ENCODE results near the gene PRRX2.
"Not testable (repeated sequence)": the region's sequence is repeated elsewhere in the genome, so short reads cannot be mapped to it uniquely, and the experiment has no call there.

The PRRX2 gene

DNA sequence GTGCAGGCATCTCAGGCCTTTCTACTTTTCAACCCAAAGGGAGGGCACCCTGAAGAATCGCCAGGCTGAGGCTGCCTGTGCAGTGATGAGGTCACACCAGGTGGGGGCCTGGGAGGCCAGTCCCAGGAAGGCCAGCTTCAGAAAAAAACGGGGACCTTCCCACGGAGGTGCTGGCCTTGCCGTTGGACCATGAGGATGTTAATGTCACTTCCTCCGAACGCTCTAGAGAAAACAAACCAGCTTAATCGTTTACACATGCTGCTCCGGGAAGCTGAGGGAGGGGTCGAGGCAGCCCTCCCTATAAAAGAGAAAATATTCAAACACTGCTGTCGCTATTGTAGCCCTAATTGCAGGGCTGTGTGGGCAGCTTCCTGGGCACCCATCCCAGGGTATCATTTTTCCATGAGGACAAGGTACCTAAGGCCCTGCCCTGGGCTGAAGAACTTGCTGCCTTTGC, 60.4 kb downstream of the PRRX2 start:
- in situ Hi-C loops (cut with MboI; ENCODE audit: low sequenced_read_pairs): no loop called here

DNA sequence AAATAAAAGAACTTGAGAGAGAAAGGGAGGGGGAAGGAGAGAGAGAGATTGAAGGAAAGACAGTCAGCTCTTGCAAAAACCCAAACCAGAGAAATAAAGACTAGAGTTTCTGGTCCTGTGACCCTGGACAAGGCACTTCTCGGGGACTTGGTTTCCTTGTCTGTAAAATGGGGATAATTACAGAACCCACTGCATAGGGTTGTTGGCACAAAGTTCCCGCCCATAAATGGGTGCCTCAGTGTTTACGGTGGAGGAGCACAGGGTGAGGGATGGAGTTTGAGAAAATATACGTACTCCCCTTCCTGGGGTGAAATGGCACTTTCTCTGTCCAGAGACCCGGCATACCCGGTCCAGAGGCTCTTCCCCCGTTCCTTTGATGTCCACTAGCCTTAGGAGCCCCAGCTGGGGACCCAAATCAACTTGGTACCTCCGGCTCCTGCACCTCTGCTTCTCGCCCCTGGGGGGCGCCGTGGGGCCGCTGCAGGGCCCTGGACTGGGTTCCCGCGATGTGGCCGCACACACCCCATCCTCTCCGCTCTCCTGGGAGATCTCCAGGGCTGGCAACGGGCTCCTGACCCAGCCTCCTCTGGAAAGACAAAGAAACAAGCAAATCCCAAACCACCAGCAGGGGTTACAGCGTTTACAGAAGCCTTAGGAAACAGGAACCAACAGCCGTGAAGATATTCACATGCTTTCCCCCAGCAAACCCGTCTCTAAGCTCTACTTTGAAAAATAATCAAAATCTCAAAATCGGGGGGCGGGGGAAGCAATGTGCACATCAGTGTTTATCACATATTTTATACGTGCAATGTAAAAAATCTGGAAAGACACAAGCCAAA, 61.1 kb downstream of the PRRX2 start:
- in situ Hi-C loops (cut with MboI; ENCODE audit: low sequenced_read_pairs): no loop called here

DNA sequence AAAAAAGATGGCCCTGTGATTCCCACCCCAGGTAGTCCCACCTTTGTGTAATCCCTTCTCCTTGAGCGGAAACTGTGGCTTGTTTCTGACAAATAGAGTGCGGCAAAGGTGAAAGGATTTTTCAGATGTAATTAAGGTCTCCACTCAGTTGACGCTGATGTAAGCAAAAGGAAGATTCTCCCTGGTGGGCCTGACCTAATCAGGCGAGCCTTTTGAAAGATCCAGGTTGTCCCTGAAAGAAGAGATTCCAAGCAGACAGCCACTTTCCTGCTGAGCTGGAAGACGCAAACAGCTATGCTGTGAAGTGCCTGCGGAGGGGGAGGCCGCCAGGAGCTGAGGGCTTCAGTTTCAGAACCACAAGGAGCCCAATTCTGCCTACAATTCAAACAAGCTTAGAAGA, 63.3 kb downstream of the PRRX2 start:
- in situ Hi-C loops (cut with MboI; ENCODE audit: low sequenced_read_pairs): no loop called here

DNA sequence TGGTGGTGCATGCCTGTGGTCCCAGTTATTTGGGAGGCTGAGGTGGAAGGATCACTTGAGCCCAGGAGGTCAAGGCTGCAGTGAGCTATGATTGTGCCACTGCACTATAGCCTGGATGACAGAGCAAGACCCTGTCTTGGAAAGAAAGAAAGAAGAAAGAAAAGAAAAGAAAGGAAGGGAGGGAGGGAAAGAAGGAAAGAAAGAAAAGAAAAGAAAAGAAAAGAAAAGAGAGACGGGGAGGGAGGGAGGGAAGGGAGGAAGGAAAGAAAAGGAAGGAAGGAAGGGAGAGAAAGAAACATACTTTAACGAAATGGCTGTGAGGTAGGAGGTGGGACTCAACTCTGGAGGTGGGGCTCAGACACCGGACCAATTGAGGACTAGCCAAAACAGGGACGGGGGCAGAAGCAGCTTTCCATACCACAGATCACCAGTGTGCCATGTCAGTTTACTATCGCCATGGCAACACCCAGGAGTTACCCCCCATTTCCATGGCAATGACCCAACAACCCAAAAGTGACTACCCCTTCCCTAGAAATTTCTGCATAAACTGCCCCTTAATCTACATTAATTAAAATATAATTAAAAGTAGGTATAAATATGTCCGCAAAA, 66.1 kb downstream of the PRRX2 start:
- in situ Hi-C loops (cut with MboI; ENCODE audit: low sequenced_read_pairs): no loop called here

GRCh38 chr9:129732100-129732499, 66.7 kb downstream of the PRRX2 start:
- in situ Hi-C loops (cut with MboI; ENCODE audit: low sequenced_read_pairs): no loop called here

DNA sequence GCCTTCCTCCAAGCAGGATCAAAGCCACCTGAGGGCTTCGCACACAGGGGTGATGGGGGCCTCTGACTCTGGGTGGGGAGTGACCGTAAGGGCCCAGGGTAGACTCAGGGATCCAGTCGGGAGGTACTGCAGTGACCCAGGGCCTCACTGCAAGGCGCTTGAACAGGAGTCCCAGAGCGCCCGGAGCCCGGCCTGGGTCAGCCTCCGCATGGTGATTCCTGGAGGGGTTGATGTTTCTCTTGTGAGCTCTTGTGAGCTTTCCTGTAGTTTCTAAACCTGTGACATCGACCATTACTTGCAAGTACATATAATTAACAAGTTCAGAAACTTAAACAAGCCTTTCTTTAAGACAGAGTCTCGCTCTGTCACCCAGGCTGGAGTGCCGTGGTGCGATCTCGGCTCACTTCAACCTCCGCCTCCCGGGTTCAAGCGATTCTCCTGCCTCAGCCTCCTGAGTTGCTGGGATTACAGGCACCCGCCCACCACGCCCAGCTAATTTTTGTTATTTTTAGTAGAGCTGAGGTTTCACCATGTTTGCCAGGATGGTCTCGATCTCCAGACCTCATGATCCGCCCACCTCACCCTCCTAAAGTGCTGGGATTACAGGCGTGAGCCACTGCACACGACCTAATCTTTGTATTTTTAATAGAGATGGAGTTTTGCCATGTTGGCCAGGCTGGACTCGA, 67.6 kb downstream of the PRRX2 start:
- in situ Hi-C loops (cut with MboI; ENCODE audit: low sequenced_read_pairs): no loop called here

DNA sequence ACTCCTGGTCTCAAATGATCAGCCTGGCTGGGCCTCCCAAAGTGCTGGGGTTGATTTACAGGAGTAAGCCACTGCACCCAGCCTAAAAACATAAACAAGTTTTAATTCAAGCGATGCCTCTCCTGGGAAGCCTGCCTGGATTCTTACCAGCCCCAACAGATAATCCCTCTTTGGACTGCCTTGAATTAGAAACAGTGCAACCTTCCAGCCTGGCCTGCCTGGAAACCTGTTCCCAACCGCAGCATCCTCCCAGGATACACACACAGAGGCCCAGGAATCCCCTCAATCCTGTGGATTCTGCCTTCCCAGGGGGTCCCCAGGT, 68.1 kb downstream of the PRRX2 start:
- in situ Hi-C loops (cut with MboI; ENCODE audit: low sequenced_read_pairs): no loop called here

DNA sequence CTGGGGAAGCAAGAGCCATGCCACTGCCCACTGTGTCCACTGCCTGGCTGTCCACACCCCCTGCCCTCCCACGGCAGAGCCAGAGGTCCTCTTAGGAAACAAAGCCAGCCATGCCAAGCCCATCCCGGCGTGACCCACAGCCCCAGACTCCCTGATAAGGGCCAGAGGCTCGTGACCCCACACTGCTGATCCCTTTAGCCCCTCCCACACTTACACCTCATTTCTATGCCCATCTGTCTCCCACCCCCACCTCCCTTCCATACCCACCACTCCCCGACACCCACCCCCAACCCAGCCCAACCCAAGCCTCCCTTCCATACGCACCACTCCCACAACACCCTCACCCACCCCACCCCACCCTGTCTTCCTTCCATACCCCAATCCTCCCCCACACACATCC, 70.1 kb downstream of the PRRX2 start:
- in situ Hi-C loops (cut with MboI; ENCODE audit: low sequenced_read_pairs): loop anchor here (5.0 kb wide), 1 partner anchor 47 kb away; no protein-coding TSS in a partner anchor

- in situ Hi-C loops (cut with MboI; ENCODE audit: low sequenced_read_pairs): loop anchor here (5.0 kb wide), 1 partner anchor 46 kb away; no protein-coding TSS in a partner anchor
These were observed 70.9 kb downstream of the PRRX2 start for GRCh38 chr9:129736334-129736733.

DNA sequence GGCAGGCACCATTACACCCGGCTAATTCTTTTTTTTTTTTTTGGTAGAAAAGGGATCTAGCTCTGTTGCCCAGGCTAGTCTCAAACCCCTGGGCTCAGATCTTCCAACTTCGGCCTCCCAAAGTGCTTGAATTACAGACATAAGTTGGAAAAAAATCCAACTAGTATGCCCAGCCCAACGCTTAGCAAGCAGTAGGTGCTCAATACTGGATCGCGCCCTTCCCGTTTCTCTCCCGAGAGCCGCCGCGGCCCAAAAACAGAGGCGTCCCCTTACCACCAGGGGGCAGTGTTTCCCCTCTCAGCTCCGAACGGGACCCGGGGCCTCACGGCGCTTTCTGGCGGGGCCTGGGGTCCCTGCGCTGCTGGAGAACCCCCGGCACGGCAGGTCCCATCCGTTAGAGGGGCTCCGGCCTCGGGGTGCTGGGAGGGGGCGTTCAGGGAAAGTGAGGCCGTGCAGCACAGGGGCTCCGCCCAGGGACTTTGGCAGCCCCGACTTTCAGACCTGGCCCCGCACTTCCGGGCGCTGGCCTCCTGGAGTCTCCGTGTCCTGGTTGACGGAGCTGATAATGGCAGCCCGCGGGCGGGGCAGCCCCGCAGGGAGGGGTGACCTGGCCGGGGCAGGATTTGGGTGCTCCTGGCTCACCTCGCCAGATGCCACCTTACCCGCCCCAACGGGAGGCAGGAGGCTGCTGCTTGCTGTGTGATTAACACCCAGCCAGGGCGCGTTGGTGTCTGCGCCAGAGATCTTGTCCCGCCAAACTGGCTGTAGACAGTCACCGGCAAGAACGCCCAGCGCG, 72.2 kb downstream of the PRRX2 start:
- in situ Hi-C loops (cut with MboI; ENCODE audit: low sequenced_read_pairs): loop anchor here (5.0 kb wide), 1 partner anchor 45 kb away; no protein-coding TSS in a partner anchor

DNA sequence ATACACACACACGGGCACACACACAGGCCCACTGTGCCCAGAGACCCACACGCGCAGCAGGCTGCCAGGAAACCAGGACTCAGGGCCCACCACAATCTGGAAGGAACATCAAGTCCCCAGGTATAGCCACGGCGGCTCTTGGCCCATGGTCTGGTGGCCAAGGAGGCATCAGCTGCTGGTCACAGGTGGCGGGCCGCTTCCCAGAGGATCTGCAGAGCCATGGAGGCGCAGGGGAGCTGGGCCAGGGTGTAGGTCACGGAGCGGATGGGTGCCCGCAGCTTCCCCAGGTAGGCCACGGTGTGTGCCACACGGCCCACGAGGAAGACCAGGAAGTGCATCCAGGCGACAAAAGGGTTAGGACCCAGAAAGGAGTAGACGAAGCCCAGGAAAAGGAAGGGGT, 74.0 kb downstream of the PRRX2 start:
- in situ Hi-C loops (cut with MboI; ENCODE audit: low sequenced_read_pairs): loop anchor here (5.0 kb wide), 1 partner anchor 43 kb away; no protein-coding TSS in a partner anchor

- in situ Hi-C loops (cut with MboI; ENCODE audit: low sequenced_read_pairs): no loop called here
These were observed 74.7 kb downstream of the PRRX2 start for GRCh38 chr9:129740174-129740573.

DNA sequence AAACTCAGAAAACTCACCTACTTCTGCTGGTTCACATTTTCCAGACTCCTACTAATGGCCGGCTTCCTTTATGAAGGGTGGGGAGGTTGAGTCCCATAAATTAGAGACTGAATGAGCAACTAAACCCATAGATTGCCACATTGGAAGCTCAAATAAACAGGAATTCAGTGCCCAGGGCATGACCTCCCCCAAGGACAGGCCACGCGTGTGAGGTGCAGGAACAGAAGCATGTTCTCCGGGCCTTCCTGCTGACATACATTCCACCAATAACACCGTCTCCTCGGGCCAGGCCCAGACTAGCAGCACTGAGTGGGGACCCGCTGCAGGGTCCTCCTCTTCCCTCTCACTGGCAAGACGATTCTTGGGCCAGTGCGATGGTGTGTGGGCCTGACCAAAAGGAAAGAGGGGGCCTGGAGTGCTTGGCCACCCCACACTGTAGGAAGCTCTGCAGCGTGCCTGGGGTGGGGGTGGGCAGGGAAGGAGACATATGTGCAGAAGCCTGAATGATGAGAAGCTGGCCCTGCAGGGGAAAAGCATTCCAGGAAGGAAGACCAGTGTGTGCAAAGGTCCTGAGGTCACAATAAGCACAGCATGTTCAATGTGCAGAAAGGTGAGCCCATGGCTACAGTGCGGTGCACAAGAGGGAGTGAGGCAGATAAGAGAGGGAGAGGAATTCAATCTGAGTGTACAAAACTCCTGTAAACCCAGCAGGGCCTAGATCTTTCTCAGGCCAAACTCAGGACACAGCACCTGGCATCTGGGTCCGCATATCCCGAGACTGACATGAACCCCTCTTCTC, 75.4 kb downstream of the PRRX2 start:
- in situ Hi-C loops (cut with MboI; ENCODE audit: low sequenced_read_pairs): no loop called here

DNA sequence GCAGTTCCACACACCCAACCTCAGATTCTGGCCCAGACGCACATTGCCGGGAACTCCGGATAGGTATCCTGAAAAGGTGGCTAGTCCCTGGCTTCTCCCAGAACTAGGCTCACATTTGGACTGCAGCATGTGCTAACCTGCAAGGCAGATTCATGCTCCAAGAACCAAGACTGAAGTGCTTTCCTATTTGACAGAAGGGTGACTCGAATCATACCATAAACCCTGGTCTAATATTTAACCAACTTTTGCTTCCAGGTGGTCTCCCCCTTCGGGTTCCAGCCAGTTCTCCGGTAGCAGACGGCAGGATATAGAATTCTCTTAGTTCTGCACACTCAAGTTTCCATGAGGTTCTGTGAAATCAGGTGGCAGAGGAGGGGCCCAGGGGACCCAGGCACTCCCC, 79.8 kb downstream of the PRRX2 start:
- in situ Hi-C loops (cut with MboI; ENCODE audit: low sequenced_read_pairs): no loop called here

- in situ Hi-C loops (cut with MboI; ENCODE audit: low sequenced_read_pairs): no loop called here
These were observed 80.8 kb downstream of the PRRX2 start for GRCh38 chr9:129746092-129746777.

GRCh38 chr9:129748249-129748648, 82.8 kb downstream of the PRRX2 start:
- in situ Hi-C loops (cut with MboI; ENCODE audit: low sequenced_read_pairs): no loop called here

- in situ Hi-C loops (cut with MboI; ENCODE audit: low sequenced_read_pairs): not testable (repeated sequence)
These were observed 83.6 kb downstream of the PRRX2 start for GRCh38 chr9:129749052-129749451.

DNA sequence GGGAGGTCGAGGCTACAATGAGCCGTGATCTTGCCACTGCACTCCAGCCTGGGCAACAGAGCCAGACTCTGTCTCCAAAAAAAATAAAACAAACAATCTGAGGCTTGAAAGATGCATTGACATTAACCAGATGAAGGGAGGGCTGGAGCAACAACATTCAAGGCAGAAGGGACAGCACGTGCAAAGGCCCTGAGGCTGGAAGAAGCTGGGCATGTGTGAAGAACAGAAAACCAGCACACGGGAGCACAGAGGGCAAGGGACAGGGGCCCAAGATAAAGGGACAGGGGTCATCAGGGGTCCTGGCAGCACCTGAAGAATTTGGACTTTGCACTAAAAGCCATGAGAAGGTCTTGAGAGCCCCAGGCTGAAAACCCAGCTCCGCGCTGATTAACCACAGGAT, 84.1 kb downstream of the PRRX2 start:
- in situ Hi-C loops (cut with MboI; ENCODE audit: low sequenced_read_pairs): no loop called here

- in situ Hi-C loops (cut with MboI; ENCODE audit: low sequenced_read_pairs): no loop called here
These were observed 84.7 kb downstream of the PRRX2 start for GRCh38 chr9:129750013-129750638.
